Neural cell (in vitro differentiated cells): ENCODE data around the gene MXD4. TPM values are rescaled to one million over a fixed set of nuclear protein-coding genes. Genes with fewer than 3 reads are reported as not detected.

ENCODE experiments used
- H2AFZ ChIP-seq: fragments of 200-600, 300-800 bp; sonication (generic), shearing (Covaris generic); 2 replicates; pipeline ENCODE4 v1.6.0; 2014; ENCODE audit warnings: low read depth, mild to moderate bottlenecking, antibody characterized with exemption, low read length, moderate library complexity
- H3F3A ChIP-seq: fragments of 200-600 bp; shearing (Covaris generic); 2 replicates; pipeline ENCODE4 v1.6.1; 2016; ENCODE audit warnings: mild to moderate bottlenecking, moderate library complexity, mixed read lengths, antibody characterized with exemption, low read length; ENCODE audit not compliant: insufficient read depth, poor library complexity, severe bottlenecking
- H3K27ac ChIP-seq: fragments of 200-600, 300-800 bp; sonication (generic), shearing (Covaris generic); 2 replicates; pipeline ENCODE4 v1.5.1; 2014; ENCODE audit warnings: mild to moderate bottlenecking, low read length, moderate library complexity
- H3K27me3 ChIP-seq: fragments of 300-800, 200-600 bp; sonication (generic), shearing (Covaris generic); 2 replicates; pipeline ENCODE4 v1.6.0; 2014; ENCODE audit warnings: mild to moderate bottlenecking, low read depth, low read length, moderate library complexity; ENCODE audit not compliant: insufficient read depth
- H3K36me3 ChIP-seq: fragments of 300-800, 200-600 bp; sonication (generic), shearing (Covaris generic); 2 replicates; pipeline ENCODE4 v1.5.1; 2014; ENCODE audit warnings: mild to moderate bottlenecking, antibody characterized with exemption, low read length, moderate library complexity; ENCODE audit not compliant: insufficient read depth
- H3K4me2 ChIP-seq: fragments of 300-800, 200-600 bp; sonication (generic), shearing (Covaris generic); 2 replicates; pipeline ENCODE4 v1.6.0; 2014; ENCODE audit warnings: mild to moderate bottlenecking, low read length
- H3K4me3 ChIP-seq: fragments of 300-800, 200-600 bp; sonication (generic), shearing (Covaris generic); 2 replicates; pipeline ENCODE4 v1.5.1; 2014; ENCODE audit warnings: mild to moderate bottlenecking, low read length, moderate library complexity
- H3K79me2 ChIP-seq: fragments of 200-600 bp; shearing (Covaris generic); replicated peaks from 2 replicates; pipeline ENCODE4 v1.6.0; 2014; ENCODE audit warnings: mild to moderate bottlenecking, low read length, moderate library complexity; ENCODE audit not compliant: insufficient read depth
- H3K9ac ChIP-seq: fragments of 300-800, 200-600 bp; sonication (generic), shearing (Covaris generic); 2 replicates; pipeline ENCODE4 v1.6.1; 2016; ENCODE audit warnings: mild to moderate bottlenecking, low read length, mixed read lengths
- H3K9me2 ChIP-seq: fragments of 200-600 bp; shearing (Covaris generic); 2 replicates; pipeline ENCODE4 v1.6.1; 2016; ENCODE audit warnings: mild to moderate bottlenecking, low read length, mixed read lengths; ENCODE audit not compliant: insufficient read depth
- H3K9me3 ChIP-seq: fragments of 200-600, 300-800 bp; sonication (generic), shearing (Covaris generic); 2 replicates; pipeline ENCODE4 v1.6.1; 2016; ENCODE audit warnings: mild to moderate bottlenecking, mixed run types, low read length, moderate library complexity, mixed read lengths
- H4K20me1 ChIP-seq: fragments of 200-600 bp; shearing (Covaris generic); 2 replicates; pipeline ENCODE4 v1.6.1; 2016; ENCODE audit warnings: mild to moderate bottlenecking, mixed run types; ENCODE audit not compliant: insufficient read depth
- CTCF ChIP-seq: fragments of 450-650 bp; IDR thresholded peaks from 2 replicates; pipeline ENCODE4 v1.5.1; 2014; ENCODE audit warnings: antibody characterized with exemption, mild to moderate bottlenecking, moderate library complexity; ENCODE audit not compliant: poor library complexity, severe bottlenecking
- EP300 ChIP-seq: fragments of 450-650 bp; conservative IDR thresholded peaks from 2 replicates; pipeline ENCODE4 v1.6.1; 2014; ENCODE audit warnings: antibody characterized with exemption, mild to moderate bottlenecking, moderate library complexity; ENCODE audit not compliant: poor library complexity, severe bottlenecking
- EZH2 ChIP-seq: fragments of 200-600, 300-800 bp; shearing (Covaris generic), sonication (generic); IDR thresholded peaks from 2 replicates; pipeline ENCODE4 v1.6.1; 2014; ENCODE audit warnings: antibody characterized with exemption, low read length, borderline replicate concordance, mild to moderate bottlenecking; ENCODE audit not compliant: insufficient read depth, poor library complexity, severe bottlenecking
- MXI1 ChIP-seq: fragments of 450-650 bp; conservative IDR thresholded peaks from 2 replicates; pipeline ENCODE4 v1.6.1; 2014; ENCODE audit warnings: antibody characterized with exemption, mild to moderate bottlenecking; ENCODE audit not compliant: poor library complexity, severe bottlenecking
- POLR2AphosphoS5 ChIP-seq: IDR thresholded peaks from 2 replicates; pipeline ENCODE4 v1.6.1; 2012
- RAD21 ChIP-seq: fragments of 450-650 bp; conservative IDR thresholded peaks from 2 replicates; pipeline ENCODE4 v1.6.1; 2014; ENCODE audit warnings: antibody characterized with exemption, mild to moderate bottlenecking, moderate library complexity
- REST ChIP-seq: IDR thresholded peaks from 2 replicates; pipeline ENCODE4 v1.6.1; 2012; ENCODE audit warnings: borderline replicate concordance
- SMC3 ChIP-seq: fragments of 450-650 bp; conservative IDR thresholded peaks from 2 replicates; pipeline ENCODE4 v1.6.1; 2014; ENCODE audit warnings: antibody characterized with exemption, mild to moderate bottlenecking, moderate library complexity; ENCODE audit not compliant: poor library complexity
- TAF1 ChIP-seq: IDR thresholded peaks from 2 replicates; pipeline ENCODE4 v1.6.1; 2012; ENCODE audit warnings: low read depth
- polyA plus RNA-seq: library from polyadenylated mRNA; depleted of rRNA; stranded (reverse); fragments of >200 nt; gene quantifications from 2 replicates; pipeline ENCODE4 v1.2.3, GENCODE V29; 2014

The MXD4 gene
- polyA plus RNA-seq, 1 donor from 2014 or later = 58.4 TPM

GRCh38 chr4:2305766-2306501, 44.0 kb upstream of the MXD4 start:
- no peak overlapping the region for H3K4me2 ChIP-seq
- H4K20me1 ChIP-seq = no peaks in the 10 kb centered on the region
- H3K9ac ChIP-seq = no peak overlapping the region
- no peaks in the 10 kb centered on the region for H3K27me3 ChIP-seq
- H3K79me2 ChIP-seq = no peaks in the 10 kb centered on the region
- H3K4me3 ChIP-seq = no peak overlapping the region
- no peaks in the 10 kb centered on the region for H3F3A ChIP-seq
- H3K27ac ChIP-seq = no peak overlapping the region
- no peaks in the 10 kb centered on the region for H3K9me2 ChIP-seq
- no peaks in the 10 kb centered on the region for H3K36me3 ChIP-seq
- H3K9me3 ChIP-seq = no peaks in the 10 kb centered on the region
- TF ChIP-seq RAD21 (no peak), EZH2 (no peak), CTCF (no peak), SMC3 (no peak), TAF1 (no peak), MXI1 (no peak), POLR2AphosphoS5 (no peak), REST (no peak), EP300 (no peak)
- H2AFZ ChIP-seq = no peak overlapping the region

GRCh38 chr4:2304877-2305561, 43.1 kb upstream of the MXD4 start:
- H3K27ac ChIP-seq = no peak overlapping the region
- H3K79me2 ChIP-seq = no peaks in the 10 kb centered on the region
- H3K9me2 ChIP-seq = no peaks in the 10 kb centered on the region
- no peaks in the 10 kb centered on the region for H3F3A ChIP-seq
- no peaks in the 10 kb centered on the region for H4K20me1 ChIP-seq
- no peak overlapping the region for H2AFZ ChIP-seq
- H3K36me3 ChIP-seq = no peaks in the 10 kb centered on the region
- no peaks in the 10 kb centered on the region for H3K27me3 ChIP-seq
- no peak overlapping the region for H3K4me3 ChIP-seq
- TF ChIP-seq SMC3 = no peak
- TF ChIP-seq EZH2 = no peak
- TF ChIP-seq CTCF = no peak
- no peak for TF ChIP-seq EP300
- TF ChIP-seq POLR2AphosphoS5 = no peak
- no peak for TF ChIP-seq TAF1
- TF ChIP-seq MXI1 = no peak
- no peak for TF ChIP-seq REST
- no peak for TF ChIP-seq RAD21
- H3K9ac ChIP-seq = no peak overlapping the region
- no peak overlapping the region for H3K4me2 ChIP-seq
- H3K9me3 ChIP-seq = no peaks in the 10 kb centered on the region
